Esophagus muscularis mucosa (tissue), 3 donors: ENCODE data around the gene RCBTB1.

Source experiments
- CTCF ChIP-seq, 3 experiments: fragments of 200-600 bp in 2 of 3; fragments of 450-650 bp in 1 of 3; sonication (generic) in 2 of 3; IDR thresholded peaks; one replicate each; pipeline ENCODE4 v1.5.1; 2017 to 2019; ENCODE audit warnings: antibody characterized with exemption in 3 of 3, mild to moderate bottlenecking in 2 of 3, moderate library complexity in 1 of 3
- POLR2A ChIP-seq: fragments of 450-650 bp; IDR thresholded peaks from one replicate; pipeline ENCODE4 v1.6.1; 2017; ENCODE audit warnings: antibody characterized with exemption, moderate library complexity, mild to moderate bottlenecking, low read depth
- POLR2AphosphoS5 ChIP-seq, 2 donors: sonication (generic); formaldehyde crosslinking; IDR thresholded peaks; one replicate each; pipeline ENCODE4 v1.6.1; 2017; ENCODE audit warnings: antibody characterized with exemption in 2 of 2

- TF ChIP-seq CTCF (IDR thresholded peaks at IDR 0.05) (no peak), POLR2A (no peak), POLR2AphosphoS5 (IDR thresholded peaks at IDR 0.05) (no peak)
These were observed 52.3 kb downstream of the RCBTB1 start for GRCh38 chr13:49533011-49533410.
